ENCODE data around the gene TCERG1.

Gene TCERG1

DNA sequence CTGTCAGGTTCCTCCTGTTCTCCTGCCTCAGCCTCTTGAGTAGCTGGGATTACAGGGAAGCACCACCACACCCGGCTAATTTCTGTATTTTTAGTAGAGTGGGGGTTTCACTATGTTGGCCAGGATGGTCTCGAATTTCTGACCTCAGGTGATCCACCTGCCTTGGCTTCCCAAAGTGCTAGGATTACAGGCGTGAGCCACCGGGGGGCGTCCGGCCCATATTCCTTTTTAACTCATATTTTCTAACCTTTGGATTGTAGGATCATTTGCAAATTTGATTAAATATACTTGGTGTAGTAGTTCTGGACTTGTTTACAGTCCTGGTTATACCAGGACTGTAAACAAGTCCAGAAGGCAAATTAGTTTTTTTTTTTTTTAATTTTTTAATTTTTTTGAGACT is 4.3 kb downstream of the TCERG1 start:
- in situ Hi-C loops (cut with MboI; ENCODE audit: low sequenced_read_pairs): no loop called here

DNA sequence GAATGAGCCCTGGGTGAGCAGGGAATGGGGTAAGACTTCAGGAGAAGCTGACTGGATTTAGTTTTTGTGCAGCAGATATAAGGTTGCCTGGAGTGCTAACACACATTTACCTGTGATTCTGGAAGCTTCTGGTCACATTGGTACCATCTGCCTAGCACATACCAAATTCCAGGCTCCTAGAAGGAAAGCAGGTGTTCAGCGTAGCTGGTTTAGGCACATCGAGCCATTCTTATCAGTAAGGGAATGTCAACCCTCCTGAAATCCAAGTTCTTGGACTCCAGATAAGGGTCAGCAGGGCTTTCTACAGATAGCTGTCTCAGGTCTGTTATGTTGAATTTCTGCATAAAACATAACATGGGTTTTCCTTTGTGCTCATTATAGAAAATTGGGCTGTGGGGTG is 10.3 kb downstream of the TCERG1 start:
- in situ Hi-C loops (cut with MboI; ENCODE audit: low sequenced_read_pairs): no loop called here

DNA sequence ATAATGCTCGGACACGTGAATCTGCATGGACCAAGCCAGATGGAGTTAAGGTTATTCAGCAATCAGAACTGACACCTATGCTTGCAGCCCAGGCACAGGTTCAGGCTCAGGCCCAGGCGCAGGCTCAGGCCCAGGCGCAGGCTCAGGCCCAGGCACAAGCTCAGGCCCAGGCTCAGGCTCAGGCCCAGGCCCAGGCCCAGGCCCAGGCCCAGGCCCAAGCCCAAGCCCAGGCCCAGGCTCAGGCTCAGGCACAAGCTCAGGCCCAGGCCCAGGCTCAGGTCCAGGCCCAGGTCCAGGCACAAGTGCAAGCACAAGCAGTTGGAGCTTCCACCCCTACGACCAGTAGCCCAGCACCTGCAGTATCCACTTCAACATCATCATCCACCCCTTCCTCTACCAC is 11.8 kb downstream of the TCERG1 start:
- in situ Hi-C loops (cut with MboI; ENCODE audit: low sequenced_read_pairs): no loop called here

DNA sequence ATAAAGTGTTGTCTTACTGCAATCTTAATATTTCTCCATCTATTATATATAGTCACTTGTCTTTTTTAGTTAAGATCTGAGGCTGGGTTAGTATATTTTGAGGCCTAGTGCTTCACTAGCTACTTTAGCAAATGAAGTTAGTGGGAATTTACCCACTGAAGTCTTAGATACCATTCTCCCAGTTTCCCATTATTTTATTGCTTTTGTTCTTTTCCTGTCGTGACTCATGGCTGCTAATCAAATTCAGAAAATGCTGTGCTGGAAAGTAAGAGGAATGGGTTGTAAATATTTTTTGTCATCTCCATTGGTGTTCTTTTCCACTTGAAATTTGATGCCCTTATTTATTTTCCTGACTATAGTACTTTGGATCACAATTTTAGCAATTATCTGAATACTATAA is 14.2 kb downstream of the TCERG1 start:
- in situ Hi-C loops (cut with MboI; ENCODE audit: low sequenced_read_pairs): no loop called here

DNA sequence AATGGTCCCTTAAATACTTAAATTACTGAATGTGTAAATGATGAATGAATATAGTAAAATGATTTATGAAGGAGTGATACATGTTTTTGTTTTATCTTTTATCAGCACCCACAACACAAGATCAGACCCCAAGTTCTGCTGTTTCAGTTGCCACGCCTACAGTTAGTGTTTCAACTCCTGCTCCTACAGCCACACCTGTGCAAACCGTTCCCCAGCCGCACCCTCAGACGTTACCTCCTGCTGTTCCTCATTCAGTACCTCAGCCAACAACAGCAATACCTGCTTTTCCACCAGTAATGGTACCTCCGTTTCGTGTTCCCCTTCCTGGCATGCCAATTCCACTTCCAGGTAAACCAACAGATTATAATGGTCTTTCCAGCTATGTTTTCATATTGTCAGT is 16.3 kb downstream of the TCERG1 start:
- in situ Hi-C loops (cut with MboI; ENCODE audit: low sequenced_read_pairs): no loop called here

DNA sequence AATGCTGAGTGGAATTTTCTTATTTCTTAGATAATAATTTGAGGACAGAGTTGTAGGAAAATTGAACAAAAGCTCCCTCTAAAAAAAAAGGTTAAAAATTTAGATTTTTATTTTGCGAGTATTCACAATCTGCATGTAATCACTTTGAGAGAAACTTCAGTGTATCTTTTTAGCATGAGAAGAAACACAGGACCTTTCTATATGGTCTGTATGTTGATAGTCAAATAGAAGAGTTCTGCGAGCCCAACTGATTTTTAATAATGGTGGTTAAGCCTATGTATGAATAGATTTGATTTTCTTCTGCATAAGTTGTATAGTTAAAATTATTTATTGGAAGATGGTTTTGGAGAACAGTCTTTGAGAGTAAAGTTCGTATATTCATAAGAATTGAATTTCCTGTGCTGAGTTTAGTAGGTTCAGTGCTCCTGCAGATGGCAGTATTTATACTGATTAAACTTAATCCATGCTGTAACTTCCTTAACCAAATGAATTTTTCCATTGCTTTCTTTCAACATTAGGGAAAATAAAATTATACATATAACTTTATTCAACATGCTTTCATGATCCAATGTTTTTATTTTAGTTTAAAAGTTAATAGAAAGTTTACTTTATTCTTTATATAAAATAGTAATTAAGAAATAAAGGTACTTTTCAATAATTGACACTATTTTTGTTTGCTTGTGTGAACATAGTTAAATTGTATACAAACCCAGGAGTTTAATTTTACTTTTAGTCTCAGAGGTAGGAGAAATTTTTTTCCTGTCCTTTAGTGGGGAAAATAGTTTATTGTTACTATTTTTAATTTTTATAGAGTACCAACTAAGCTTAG is 19.6 kb downstream of the TCERG1 start:
- in situ Hi-C loops (cut with MboI; ENCODE audit: low sequenced_read_pairs): no loop called here

DNA sequence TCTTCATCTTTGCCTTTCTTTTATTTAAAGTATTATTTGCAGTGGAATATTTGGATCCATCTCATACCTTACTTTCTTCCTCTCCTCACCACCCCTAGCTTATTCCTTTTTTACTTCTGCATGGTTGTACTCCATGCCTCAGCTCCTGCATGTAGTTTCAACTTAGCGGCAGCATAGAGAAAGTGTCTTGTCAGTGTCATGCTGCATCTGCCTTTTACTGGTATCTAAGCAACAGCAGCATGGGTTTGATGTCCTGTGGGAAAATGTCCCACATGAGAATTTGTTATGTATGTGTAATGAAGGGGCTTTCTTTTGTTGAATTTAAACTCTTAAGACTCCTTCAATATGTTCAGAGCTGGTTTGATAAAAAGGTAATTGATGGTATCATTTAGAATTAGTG is 20.6 kb downstream of the TCERG1 start:
- in situ Hi-C loops (cut with MboI; ENCODE audit: low sequenced_read_pairs): no loop called here

DNA sequence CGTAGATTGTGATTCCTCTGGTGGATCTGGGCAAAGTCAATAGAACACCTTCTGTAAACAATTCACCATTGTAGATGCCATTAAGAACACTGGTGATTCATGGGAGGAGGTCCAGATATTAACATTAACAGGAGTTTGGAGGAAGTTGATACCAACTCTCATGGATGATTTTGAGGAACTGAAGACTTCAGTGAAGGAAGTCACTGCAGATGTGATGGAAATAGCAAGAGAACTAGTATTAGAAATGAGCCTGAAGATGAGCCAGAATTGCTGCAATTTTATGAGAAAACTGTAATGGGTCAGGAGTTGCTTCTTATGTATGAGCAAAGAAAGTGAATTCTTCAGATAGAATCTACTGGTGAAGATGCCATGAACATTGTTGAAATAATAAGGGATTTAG is 26.9 kb downstream of the TCERG1 start:
- in situ Hi-C loops (cut with MboI; ENCODE audit: low sequenced_read_pairs): no loop called here

DNA sequence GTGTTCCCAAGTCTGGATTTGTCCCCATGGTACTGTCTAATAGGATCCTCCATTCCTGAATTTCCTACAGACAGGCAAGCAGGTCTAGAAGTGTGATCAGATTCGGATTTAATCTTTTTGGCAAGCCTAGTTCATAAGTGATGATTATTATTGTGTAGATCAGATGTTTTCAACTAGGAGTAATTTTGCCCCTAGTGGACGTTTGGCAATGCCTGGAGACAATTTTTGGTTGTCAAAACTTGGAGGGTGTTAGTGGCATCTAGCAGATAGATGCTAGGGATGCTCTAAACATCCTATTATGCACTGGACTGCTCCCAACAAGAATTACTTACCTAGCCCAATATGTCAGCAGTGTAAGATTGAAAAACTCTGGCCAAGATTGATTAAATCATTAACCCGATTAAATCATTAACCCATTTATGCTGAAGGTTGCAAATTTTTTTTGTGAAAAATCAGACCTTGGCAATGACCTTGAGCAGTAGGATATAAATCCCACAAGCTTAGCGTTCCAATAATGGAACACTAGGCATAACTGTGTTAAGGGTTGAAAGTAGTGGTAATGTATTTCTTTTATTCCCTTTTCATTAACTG is 28.2 kb downstream of the TCERG1 start:
- in situ Hi-C loops (cut with MboI; ENCODE audit: low sequenced_read_pairs): no loop called here

DNA sequence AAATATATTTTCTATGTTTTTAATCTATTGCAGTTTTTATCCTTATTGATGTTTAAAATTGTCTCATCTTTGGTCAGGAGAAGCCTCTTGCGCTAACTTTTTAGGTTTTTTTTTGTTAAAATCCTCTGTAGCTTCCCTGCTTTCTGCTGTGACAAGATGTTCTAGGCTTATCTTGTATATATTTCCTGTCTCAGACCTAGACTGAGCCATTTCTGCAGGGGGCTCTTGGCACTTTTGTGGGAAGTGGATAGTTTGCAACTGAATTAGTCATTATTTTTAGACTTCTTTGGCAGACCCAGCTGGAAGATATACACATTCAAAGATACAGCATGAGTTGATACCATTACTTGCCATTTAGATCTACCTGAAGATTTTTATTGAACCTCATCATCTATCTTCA is 28.8 kb downstream of the TCERG1 start:
- in situ Hi-C loops (cut with MboI; ENCODE audit: low sequenced_read_pairs): no loop called here

DNA sequence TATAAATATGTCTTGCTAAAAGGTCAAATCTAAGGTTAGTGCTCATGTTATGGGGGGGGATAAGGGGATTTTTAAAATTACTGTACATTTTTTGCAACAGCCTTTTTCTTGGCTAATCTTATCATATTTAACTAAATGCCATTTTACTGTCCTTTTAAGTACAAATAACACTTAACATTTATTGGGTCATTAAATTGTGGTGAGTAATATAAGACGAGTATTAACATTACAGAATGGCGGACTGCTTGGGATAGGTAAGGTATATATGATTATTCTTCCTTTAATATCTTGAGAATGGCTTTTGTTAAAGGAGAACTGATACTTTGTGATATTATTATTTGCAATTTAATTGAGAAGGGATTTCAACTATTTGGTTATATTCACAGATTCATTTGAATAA is 35.6 kb downstream of the TCERG1 start:
- in situ Hi-C loops (cut with MboI; ENCODE audit: low sequenced_read_pairs): no loop called here

DNA sequence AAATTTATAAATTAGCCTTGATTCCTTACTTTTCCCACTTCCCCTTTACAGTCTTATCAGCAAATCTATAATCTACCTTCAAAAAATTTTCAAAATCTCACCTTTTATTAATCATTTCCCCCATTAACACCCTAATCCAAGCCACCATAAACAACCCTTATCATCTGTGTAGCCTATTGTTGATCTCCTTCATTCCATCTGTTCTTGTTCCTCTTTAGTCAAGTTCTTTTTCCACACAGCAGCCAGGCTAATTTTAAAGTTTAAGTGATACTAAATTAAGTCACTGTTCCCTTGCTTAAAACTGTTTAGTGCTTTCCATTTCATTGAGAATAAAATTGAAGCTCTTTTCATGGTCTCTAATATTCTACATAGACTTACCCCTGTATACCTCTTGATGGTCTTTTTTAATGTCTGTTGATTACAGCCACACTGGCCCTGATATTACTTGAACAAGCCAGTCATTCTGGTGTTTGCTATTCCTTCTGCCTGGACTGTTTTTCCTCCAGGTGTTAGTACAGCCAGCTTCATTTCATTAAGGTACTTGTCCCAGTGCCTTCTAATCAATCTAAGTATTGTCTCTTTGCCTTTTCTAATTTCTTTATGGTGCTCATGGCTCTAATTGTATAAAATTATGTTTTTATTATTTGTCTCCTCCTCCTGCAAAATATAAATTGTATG is 37.7 kb downstream of the TCERG1 start:
- in situ Hi-C loops (cut with MboI; ENCODE audit: low sequenced_read_pairs): no loop called here

DNA sequence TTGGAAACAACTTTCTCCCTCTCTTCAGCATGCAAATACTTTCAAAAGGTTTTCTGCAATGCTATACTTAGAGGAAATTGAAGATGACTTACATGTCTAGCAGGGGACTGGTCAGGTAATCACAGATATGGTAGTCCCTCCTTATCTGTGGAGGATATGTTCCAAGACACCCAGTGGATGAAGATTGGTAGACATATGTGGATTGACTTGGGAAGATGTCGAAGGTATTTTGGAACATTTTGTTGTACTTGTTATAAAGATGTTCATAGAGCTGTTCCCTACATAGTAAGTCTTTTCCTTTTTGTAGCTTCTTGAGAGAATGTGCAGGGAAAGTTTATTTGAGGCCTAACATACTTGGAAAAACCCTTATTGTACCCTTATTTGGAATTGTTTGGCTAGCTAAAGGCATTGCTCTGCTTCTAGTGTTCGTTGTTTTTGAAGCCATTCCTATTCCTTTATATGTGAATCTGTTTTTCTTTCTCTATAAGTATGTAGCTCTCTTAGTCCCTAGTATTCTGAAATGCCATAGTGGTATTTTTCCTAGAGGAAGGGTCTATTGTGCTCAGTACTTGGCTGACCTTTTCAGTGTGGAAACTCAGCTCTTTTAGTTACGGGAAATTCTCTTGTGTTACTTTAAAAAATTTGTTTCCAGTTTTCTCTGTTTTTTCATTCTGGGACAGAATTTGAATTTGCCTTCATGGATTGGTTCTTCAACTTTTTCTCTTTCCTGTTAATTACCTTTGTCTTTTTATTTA is 43.1 kb downstream of the TCERG1 start:
- in situ Hi-C loops (cut with MboI; ENCODE audit: low sequenced_read_pairs): no loop called here

DNA sequence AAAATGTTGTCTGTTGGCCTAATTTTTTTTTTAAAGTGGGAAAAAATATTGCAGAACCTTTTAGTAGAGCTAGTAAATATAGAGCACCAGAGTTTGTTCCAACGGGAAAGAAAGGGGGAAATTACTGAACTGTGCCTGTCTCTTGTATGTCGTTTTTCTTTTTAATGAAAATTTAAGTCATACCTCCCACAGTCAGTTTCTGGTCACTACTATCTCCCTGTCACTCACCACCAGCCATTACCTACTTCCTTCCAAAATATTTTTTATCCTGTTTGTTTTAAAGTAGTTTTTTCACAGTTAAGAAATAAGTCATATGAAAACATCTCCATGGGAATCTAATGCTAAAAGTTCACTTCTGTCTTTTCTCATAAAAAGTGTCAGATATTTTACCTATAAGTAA is 47.5 kb downstream of the TCERG1 start:
- in situ Hi-C loops (cut with MboI; ENCODE audit: low sequenced_read_pairs): no loop called here

DNA sequence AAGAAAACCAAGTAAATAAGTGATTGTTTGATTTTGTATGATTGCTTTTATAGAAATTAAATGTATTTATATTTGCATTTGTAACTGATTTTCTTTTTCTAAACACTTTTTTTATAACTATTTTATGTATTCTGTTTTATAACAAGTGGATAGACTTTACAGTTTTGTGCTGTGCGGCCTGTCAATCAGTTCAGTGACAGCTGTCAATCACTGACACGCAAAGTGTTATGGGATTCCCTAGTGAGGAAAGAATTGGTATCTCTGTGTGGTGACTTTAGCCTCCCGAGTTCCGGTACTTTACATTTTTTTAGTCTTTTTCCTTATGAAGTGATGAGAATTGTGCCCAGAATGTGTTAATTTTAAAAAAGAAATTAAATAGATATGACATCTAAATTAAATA is 52.5 kb downstream of the TCERG1 start:
- in situ Hi-C loops (cut with MboI; ENCODE audit: low sequenced_read_pairs): no loop called here

DNA sequence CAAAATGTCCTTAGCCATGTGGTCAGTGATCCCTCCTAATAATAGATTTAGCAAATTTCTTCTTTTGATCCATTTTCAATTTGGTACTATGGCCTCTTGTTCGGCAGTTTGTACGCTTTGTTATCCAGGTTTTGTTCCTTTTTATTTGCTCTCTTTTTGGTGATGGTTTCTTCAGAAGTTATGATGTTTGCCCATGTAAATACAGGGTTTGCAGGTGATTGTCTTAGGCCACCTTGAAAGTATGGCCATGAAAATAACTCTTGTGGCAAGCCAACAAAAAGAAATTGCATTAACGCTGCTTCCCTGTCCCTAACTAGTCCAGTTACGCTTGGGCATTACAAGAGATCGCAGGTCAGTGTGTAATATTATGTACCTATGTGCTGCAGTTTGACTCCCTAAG is 60.3 kb downstream of the TCERG1 start:
- in situ Hi-C loops (cut with MboI; ENCODE audit: low sequenced_read_pairs): no loop called here

DNA sequence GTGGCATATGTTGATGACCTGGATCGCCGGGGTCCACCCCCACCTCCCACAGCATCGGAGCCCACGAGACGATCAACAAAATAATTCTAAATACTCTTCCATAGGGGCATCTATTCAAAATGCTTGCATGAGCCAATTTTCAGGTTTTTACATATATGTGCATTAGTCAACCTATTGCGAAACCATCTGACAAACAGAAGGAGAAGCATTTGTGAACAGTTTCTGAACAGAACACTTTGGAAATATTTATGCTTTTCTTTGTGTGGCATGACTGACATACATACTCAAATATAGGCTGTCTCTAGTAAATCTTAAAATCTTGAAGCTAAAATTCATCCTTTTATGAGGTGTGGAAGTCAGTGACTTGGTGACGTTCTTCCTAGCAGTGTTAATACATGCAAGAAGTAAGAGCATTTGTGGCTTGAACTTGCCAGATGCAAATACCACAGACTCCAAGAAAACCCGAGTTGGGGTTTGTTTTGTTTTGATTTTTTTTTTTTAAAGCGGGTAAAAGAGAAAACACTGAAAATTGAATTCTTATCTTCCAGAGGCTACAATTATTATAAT is 63.5 kb downstream of the TCERG1 start:
- in situ Hi-C loops (cut with MboI; ENCODE audit: low sequenced_read_pairs): no loop called here

DNA sequence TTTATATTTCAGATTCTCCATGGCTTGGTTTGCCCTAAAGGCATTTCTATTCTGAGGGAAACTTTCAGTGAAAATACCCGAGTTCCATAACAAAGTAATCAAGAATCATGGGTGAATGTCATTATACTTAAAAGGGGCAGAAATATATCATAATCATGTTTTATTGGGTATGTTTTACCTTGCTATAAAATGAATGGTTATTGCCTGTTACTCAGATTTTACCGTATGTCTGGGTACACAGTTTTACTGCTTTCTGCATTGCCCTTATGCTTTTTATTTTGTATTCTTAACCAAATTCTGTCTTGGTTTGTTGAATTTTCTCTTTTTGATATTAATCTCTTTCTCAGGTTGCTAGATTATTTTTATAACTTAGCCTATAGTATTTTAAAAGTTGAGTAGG is 66.3 kb downstream of the TCERG1 start:
- in situ Hi-C loops (cut with MboI; ENCODE audit: low sequenced_read_pairs): no loop called here

DNA sequence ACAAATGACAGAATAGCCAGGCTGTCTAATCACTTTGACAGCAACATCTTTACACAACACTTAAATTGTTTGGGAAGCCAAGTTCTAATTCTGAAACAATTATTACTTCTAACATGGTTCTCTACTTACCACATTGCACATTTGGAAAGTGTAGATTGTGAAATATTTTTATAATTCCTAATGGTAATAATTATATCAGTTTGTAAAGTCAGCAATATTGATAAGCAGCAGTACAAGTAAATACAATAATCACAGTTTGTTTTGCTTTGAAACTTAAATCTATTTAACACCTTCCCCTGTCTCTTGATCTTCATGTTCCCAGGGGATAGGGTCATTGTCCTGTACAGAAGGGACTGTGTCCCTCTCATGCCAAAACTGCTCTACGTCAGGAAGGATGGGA is 67.4 kb downstream of the TCERG1 start:
- in situ Hi-C loops (cut with MboI; ENCODE audit: low sequenced_read_pairs): no loop called here

DNA sequence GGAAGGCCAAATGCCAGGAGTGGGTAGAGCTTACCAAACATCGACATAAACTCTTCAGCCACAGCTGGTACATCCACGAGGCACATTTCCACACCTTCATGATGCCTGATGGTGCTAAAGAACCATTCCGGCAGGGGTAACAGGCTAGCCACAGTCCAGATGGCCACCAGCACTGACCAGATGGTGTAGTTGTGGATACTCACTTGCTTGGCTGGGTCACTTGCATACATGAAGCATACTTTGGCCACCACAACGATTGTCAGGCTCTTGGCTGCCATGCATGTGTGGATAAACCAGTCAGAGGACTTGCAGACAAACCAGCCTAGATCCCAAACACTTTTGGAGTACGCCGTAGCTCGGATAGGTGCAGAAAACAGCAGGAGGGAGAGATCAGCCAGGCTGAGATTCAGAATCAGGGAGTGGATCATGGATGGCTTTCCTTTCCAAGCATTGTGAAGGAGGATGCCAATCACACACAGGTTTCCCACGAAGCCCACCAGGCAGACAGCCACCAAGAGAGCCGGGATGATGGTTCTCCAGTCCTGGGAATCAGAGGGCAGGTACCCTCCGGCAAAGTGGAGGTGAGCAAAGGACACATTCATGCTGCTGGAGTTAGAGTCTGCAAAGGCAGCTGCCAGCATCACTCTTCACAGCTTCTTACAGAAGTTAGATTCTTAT is 68.5 kb downstream of the TCERG1 start:
- in situ Hi-C loops (cut with MboI; ENCODE audit: low sequenced_read_pairs): no loop called here

DNA sequence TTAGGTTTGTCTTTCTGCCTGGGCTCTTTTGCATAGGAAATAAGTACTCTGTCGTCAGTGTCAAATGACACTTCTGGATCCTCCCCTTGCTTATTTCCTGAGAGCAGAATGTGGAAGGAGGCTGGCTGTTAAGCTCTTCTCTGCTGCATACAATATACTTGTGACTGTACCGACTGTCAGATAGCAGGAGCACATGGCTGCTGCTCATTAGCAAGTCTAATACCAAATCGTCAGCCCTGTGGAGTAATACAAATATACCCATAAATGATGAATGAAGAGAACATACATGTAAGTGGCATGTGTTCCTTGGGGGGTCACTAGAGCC is 69.0 kb downstream of the TCERG1 start, which contains the start of gene GPR151:
Gene GPR151 (minus strand): TSS at position 40 of the 325 bp plus-strand sequence. CDS start 77 bp downstream, outside the sequence.
- in situ Hi-C loops (cut with MboI; ENCODE audit: low sequenced_read_pairs): no loop called here

All from hTERT RPE-1 (cell line).